ENCODE data around the gene ISL2. TPM values are rescaled to one million over a fixed set of nuclear protein-coding genes. Genes with fewer than 3 reads are reported as not detected.

ISL2 gene
- total RNA-seq, 1 donor from 2014 or later, result 4.5 TPM

DNA sequence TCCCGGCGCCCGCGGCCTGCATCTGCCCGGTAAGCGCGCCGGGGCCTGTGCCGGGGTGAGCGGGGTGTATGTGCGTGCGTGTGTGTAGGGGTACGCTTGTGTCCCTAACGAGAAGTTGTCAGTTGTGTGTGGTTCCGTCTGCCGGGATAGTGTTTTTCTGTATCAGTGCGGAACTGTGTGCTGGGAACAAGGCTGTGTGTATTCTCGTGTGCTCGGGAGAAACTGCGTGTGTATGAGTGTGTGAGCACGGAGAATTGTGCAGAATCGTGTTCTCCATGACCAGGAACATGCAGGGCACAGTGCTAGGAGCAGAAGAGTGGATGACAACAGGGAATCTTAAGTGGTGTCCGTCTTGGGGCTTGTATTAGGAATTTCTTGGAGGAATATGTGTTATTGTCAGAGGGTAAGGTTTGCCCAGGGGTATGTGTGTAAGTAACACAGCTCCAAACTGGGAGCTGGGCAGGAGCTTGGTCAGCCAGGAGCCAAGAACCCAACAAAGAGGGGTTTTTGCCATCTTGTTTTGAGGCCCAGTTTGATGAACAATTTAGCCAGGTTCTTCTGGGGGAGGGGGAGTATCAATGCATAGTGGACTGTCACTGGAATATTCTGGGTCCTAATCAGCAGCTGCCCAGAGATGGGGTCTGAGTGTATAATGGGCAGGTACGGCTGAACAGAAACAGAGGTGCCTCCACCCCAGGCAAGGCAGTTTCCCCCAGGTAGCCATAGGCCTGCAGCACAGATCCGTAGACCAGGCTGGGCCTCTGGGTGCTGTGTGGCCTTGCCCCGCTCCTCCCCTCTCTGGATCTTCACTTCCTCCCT, 2.1 kb downstream of the ISL2 start:
- TF ChIP-seq, protein P1, sequence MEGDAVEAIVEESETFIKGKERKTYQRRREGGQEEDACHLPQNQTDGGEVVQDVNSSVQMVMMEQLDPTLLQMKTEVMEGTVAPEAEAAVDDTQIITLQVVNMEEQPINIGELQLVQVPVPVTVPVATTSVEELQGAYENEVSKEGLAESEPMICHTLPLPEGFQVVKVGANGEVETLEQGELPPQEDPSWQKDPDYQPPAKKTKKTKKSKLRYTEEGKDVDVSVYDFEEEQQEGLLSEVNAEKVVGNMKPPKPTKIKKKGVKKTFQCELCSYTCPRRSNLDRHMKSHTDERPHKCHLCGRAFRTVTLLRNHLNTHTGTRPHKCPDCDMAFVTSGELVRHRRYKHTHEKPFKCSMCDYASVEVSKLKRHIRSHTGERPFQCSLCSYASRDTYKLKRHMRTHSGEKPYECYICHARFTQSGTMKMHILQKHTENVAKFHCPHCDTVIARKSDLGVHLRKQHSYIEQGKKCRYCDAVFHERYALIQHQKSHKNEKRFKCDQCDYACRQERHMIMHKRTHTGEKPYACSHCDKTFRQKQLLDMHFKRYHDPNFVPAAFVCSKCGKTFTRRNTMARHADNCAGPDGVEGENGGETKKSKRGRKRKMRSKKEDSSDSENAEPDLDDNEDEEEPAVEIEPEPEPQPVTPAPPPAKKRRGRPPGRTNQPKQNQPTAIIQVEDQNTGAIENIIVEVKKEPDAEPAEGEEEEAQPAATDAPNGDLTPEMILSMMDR (conservative IDR thresholded peaks at IDR 0.05), result no peak
- peaks cover 36% of the 10 kb centered on the region for H3K4me1 Mint-ChIP-seq (ENCODE audit: unreplicated experiment)
- peaks cover 5% of the 10 kb centered on the region for H3K9me3 Mint-ChIP-seq
- H3K27ac Mint-ChIP-seq, result peak overlapping the region; percentile 76
- H3K36me3 Mint-ChIP-seq, result peaks cover 7% of the 10 kb centered on the region
- no peak for DNase-seq (ENCODE audit: extremely low spot score, unreplicated experiment)
- H3K27me3 Mint-ChIP-seq, result peaks cover 88% of the 10 kb centered on the region
- peak overlapping the region; percentile 84 for H3K4me3 Mint-ChIP-seq

DNA sequence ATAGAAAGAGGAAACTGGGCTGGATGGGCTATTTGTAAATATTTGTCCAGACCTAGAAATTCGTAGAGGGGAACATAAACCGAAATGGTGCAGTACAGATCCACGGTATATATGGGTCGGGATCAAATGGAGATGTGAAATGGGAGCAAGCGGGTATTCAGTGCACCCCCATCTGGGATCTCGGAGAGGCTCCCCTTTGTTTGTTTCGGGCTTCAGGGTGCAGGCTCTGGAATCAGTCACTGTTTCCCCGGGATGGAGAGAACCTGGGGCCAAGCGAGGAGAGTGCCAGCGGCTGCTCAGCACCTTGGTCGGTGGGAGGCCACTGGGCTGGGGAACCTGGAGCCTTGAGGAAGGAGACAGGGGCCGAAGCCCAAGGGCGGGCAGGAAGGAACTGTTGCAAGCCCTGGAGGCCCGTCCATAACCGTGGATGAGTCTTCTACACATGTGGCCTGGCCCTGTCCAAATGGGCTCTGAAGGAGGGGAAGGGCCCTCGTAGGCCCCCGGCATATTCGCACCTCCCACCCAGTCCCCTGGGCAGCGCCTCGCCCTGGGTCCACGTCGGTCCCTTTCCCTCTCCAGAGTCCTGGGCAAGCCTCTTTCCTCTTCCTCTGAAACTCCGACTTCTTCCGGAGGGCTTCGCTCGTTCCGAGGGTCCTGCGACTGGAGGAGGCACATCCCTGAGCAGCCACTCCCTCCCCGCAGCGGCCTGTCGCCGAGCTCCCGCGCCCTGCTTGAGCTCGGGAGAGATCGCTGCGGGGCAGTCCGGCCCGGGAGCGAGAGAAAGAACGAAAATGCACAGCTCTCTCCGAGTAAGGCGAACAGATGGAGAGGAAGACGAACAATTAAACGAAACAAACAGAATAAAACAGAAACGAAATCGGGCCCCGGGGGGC, 3.0 kb downstream of the ISL2 start:
- peak overlapping the region; percentile 84 for H3K4me3 Mint-ChIP-seq
- no peak for DNase-seq (ENCODE audit: extremely low spot score, unreplicated experiment)
- H3K36me3 Mint-ChIP-seq, result peaks cover 3% of the 10 kb centered on the region
- no peaks in the 10 kb centered on the region for H3K9me3 Mint-ChIP-seq
- peaks cover 30% of the 10 kb centered on the region for H3K4me1 Mint-ChIP-seq (ENCODE audit: unreplicated experiment)
- peaks cover 88% of the 10 kb centered on the region for H3K27me3 Mint-ChIP-seq
- TF ChIP-seq, protein P1 (conservative IDR thresholded peaks at IDR 0.05), result no peak
- peak overlapping the region; percentile 76 for H3K27ac Mint-ChIP-seq

DNA sequence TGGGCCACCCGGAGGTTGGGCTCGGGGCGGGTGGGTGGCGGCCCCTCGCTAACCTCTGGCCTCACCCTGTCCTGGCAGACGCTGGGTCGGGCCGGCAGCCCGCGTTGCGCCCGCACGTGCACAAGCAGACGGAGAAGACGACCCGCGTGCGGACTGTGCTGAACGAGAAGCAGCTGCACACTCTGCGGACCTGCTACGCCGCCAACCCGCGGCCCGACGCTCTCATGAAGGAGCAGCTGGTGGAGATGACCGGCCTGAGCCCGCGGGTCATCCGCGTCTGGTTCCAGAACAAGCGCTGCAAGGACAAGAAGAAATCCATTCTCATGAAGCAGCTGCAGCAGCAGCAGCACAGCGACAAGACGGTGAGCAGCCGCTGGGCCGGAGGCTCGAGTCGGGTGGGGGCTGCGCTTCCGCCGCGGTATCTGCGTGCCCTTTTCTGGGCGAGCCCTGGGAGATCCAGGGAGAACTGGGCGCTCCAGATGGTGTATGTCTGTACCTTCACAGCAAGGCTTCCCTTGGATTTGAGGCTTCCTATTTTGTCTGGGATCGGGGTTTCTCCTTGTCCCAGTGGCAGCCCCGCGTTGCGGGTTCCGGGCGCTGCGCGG, 3.7 kb downstream of the ISL2 start:
- peaks cover 29% of the 10 kb centered on the region for H3K4me1 Mint-ChIP-seq (ENCODE audit: unreplicated experiment)
- no peaks in the 10 kb centered on the region for H3K9me3 Mint-ChIP-seq
- peaks cover 89% of the 10 kb centered on the region for H3K27me3 Mint-ChIP-seq
- TF ChIP-seq, protein P1 (conservative IDR thresholded peaks at IDR 0.05), result no peak
- H3K36me3 Mint-ChIP-seq, result peaks cover 3% of the 10 kb centered on the region
- H3K27ac Mint-ChIP-seq, result peak overlapping the region; percentile 35
- DNase-seq (ENCODE audit: extremely low spot score, unreplicated experiment), result no peak
- H3K4me3 Mint-ChIP-seq, result peak overlapping the region; percentile 84

DNA sequence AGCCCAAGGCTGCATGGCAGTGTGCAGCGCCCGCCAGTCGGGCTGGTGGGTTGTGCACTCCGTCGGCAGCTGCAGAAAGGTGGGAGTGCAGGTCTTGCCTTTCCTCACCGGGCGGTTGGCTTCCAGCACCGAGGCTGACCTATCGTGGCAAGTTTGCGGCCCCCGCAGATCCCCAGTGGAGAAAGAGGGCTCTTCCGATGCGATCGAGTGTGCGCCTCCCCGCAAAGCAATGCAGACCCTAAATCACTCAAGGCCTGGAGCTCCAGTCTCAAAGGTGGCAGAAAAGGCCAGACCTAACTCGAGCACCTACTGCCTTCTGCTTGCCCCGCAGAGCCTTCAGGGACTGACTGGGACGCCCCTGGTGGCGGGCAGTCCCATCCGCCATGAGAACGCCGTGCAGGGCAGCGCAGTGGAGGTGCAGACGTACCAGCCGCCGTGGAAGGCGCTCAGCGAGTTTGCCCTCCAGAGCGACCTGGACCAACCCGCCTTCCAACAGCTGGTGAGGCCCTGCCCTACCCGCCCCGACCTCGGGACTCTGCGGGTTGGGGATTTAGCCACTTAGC, 4.3 kb downstream of the ISL2 start:
- Mint-ChIP-seq H3K4me1 (ENCODE audit: unreplicated experiment) (peaks cover 27% of the 10 kb centered on the region), H3K27ac (peak overlapping the region; percentile 46)
- TF ChIP-seq, protein P1 (conservative IDR thresholded peaks at IDR 0.05), result peak; percentile 61

DNA sequence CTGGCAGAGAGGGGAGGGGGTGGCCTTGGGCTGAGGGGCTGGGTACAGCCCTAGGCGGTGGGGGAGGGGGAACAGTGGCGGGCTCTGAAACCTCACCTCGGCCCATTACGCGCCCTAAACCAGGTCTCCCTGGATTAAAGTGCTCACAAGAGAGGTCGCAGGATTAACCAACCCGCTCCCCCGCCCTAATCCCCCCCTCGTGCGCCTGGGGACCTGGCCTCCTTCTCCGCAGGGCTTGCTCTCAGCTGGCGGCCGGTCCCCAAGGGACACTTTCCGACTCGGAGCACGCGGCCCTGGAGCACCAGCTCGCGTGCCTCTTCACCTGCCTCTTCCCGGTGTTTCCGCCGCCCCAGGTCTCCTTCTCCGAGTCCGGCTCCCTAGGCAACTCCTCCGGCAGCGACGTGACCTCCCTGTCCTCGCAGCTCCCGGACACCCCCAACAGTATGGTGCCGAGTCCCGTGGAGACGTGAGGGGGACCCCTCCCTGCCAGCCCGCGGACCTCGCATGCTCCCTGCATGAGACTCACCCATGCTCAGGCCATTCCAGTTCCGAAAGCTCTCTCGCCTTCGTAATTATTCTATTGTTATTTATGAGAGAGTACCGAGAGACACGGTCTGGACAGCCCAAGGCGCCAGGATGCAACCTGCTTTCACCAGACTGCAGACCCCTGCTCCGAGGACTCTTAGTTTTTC, 4.9 kb downstream of the ISL2 start:
- no peak for DNase-seq (ENCODE audit: extremely low spot score, unreplicated experiment)
- Mint-ChIP-seq H3K27me3 (peaks cover 87% of the 10 kb centered on the region), H3K9me3 (no peaks in the 10 kb centered on the region), H3K4me1 (ENCODE audit: unreplicated experiment) (peaks cover 27% of the 10 kb centered on the region), H3K36me3 (peaks cover 3% of the 10 kb centered on the region), H3K27ac (peak overlapping the region; percentile 69), H3K4me3 (peak overlapping the region; percentile 85)
- TF ChIP-seq, protein P1 (conservative IDR thresholded peaks at IDR 0.05), result no peak

More for the DNA sequence above, 4.3 kb downstream of the ISL2 start:
- DNase-seq (ENCODE audit: extremely low spot score, unreplicated experiment), result no peak
- Mint-ChIP-seq H3K9me3 (no peaks in the 10 kb centered on the region), H3K27me3 (peaks cover 89% of the 10 kb centered on the region), H3K4me3 (peak overlapping the region; percentile 84), H3K36me3 (peaks cover 3% of the 10 kb centered on the region)

Data from type B pancreatic cell (in vitro differentiated cells).